ENCODE data around the gene PDE9A.

DNA sequence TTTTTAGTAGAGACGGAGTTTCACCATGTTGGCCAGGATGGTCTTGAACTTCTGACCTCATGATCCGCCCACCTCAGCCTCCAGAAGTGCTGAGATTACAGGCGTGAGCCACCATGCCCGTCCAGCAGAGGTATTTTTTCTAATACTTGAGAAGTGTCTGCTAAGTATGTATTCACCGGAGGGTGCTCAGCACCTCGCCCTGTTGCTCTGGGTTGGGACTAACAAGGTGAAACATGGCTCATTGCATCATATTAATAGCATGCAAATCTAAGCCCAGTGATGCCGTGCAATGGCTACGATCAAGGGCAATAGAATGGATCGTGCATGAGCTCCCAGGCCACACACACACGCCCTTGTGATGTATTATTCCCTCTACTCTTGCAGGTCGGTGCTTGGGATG, 68.7 kb downstream of the PDE9A start:
- TF ChIP-seq EZH2phosphoT487 (IDR thresholded peaks at IDR 0.05; ENCODE audit: insufficient read depth, low read depth) (no peak), EZH2 (IDR thresholded peaks at IDR 0.05; ENCODE audit: insufficient read depth, poor library complexity, severe bottlenecking) (no peak)
